ENCODE data around the gene DYSF. TPM values are rescaled to one million over a fixed set of nuclear protein-coding genes. Genes with fewer than 3 reads are reported as not detected.

DYSF gene
- total RNA-seq, 1 donor from 2014 or later, result 37.7 TPM

DNA sequence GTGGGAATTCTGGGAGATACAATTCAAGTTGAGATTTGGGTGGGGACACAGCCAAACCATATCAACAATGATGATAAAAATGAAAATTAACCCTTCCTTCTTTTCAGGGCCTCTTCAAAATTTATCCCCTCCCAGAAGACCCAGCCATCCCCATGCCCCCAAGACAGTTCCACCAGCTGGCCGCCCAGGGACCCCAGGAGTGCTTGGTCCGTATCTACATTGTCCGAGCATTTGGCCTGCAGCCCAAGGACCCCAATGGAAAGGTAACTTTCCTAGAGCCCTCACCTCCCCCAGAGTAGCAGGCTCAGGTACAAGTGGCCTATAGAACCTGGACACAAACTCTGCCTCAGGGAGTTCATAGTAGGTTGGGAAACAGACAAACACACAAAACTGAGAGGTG is 205.4 kb downstream of the DYSF start:
- no peak overlapping the region for H3K4me3 ChIP-seq
- DNase-seq, result no peak
- H3K4me1 ChIP-seq, result no peaks in the 10 kb centered on the region
- H3K27ac ChIP-seq, result no peak overlapping the region
- H3K9me3 ChIP-seq, result no peaks in the 10 kb centered on the region
- H3K36me3 ChIP-seq, result no peaks in the 10 kb centered on the region
- intact Hi-C loops (cut with DNase I), result no loop called here
- TF ChIP-seq, protein P1, sequence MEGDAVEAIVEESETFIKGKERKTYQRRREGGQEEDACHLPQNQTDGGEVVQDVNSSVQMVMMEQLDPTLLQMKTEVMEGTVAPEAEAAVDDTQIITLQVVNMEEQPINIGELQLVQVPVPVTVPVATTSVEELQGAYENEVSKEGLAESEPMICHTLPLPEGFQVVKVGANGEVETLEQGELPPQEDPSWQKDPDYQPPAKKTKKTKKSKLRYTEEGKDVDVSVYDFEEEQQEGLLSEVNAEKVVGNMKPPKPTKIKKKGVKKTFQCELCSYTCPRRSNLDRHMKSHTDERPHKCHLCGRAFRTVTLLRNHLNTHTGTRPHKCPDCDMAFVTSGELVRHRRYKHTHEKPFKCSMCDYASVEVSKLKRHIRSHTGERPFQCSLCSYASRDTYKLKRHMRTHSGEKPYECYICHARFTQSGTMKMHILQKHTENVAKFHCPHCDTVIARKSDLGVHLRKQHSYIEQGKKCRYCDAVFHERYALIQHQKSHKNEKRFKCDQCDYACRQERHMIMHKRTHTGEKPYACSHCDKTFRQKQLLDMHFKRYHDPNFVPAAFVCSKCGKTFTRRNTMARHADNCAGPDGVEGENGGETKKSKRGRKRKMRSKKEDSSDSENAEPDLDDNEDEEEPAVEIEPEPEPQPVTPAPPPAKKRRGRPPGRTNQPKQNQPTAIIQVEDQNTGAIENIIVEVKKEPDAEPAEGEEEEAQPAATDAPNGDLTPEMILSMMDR (IDR thresholded peaks at IDR 0.05), result no peak
- ATAC-seq, result no peak
- H3K27me3 ChIP-seq, result no peaks in the 10 kb centered on the region

DNA sequence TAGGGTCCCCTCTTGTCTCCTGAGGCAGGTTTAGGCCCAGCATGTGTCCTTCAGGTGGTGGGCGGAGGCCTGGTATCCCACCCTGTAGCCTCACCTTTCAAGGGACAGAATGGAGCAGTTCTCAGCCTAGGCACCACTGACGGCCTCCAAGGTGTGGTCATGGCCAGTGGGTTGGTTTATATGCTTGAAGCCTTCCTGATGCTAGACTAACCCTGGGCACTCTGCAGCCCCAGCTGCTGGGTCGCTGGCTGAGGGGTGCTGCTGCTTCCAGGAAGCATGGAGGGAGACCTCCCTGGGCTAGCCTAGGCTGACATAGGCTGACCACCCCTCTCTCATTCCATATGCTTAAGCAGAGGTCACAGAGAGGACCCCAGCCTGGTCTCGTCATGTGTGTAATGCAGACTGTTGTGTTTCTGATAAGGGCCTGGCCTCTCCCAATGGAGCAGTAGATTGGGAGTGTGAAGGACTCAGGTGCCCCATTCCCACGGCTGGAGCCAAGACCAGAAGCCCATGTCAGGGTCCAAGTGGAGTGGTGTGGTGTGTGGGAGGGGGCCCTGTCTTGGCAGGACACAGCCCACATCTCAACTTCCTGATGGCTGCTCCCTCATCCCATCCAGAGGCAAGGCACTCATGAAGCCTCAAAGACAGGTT is 206.6 kb downstream of the DYSF start:
- no peaks in the 10 kb centered on the region for H3K27me3 ChIP-seq
- H3K4me1 ChIP-seq, result no peaks in the 10 kb centered on the region
- H3K9me3 ChIP-seq, result no peaks in the 10 kb centered on the region
- no peak overlapping the region for H3K27ac ChIP-seq
- DNase-seq (no peak), ATAC-seq (no peak)
- H3K4me3 ChIP-seq, result no peak overlapping the region
- intact Hi-C loops (cut with DNase I), result no loop called here
- TF ChIP-seq, protein P1 (IDR thresholded peaks at IDR 0.05), result no peak
- H3K36me3 ChIP-seq, result no peaks in the 10 kb centered on the region

DNA sequence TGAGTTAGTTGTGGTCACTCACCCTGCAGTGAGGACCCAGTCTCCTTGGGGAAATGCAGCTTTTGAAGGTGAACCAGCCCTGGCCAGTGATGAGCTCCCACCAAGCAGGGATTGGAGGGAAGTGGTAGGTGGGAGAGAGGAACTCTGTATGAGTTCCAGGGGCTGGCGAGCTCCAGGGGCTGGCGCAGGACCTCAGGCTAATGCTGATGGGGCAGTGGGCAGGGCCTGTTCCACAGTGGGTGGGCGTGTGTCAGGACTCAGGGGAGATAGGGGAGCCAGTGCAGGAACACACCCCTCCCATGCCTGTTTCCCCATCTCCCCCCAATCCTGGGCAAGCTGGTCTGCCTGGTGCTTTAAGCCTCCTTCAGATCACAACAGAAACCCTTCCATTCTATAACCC is 208.4 kb downstream of the DYSF start:
- Histone ChIP-seq H3K9me3 (no peaks in the 10 kb centered on the region), H3K27ac (no peak overlapping the region), H3K4me3 (no peak overlapping the region), H3K27me3 (no peaks in the 10 kb centered on the region), H3K4me1 (no peaks in the 10 kb centered on the region), H3K36me3 (no peaks in the 10 kb centered on the region)
- TF ChIP-seq, protein P1 (IDR thresholded peaks at IDR 0.05), result no peak
- DNase-seq (no peak), ATAC-seq (no peak)
- intact Hi-C loops (cut with DNase I), result no loop called here

DNA sequence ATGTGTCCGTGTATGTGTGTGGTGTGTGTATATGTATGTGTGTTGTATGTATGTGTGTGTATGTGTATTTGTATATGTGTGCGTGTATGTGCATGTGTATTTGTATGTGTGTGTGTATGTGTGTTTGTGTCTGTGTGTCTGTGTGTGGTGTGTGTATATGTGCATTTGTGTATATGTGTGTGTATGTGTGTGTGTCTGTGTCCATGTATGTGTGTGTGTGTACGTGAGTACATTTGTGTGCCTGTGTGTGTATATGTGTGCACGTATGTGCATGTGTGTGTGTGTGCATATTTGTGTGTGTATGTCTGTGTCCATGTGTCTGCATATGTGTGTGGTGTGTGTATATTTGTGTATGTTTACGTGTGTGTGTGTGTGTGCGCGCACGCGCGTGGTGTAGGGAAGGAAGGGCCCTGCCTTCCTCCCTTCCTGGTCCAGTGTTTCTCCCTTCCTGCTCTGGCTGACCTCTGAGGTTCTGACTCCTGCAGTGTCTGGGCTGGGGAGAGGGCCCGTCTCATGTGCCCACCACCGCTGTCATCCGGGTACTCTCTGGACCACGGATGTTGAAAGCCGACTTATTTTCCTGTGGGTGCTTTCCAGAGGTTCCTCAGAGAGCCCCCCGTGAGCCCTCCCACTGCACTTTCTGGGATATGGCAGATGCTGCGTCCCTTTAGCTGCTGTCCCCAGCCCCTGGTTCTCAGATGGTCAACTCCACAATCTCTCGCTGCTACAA is 209.5 kb downstream of the DYSF start:
- TF ChIP-seq, protein P1 (IDR thresholded peaks at IDR 0.05), result no peak
- DNase-seq (peak; percentile 42), ATAC-seq (peak; percentile 18)
- Histone ChIP-seq H3K4me1 (no peaks in the 10 kb centered on the region), H3K4me3 (no peak overlapping the region), H3K9me3 (no peaks in the 10 kb centered on the region), H3K27me3 (no peaks in the 10 kb centered on the region), H3K27ac (no peak overlapping the region), H3K36me3 (no peaks in the 10 kb centered on the region)
- intact Hi-C loops (cut with DNase I), result no loop called here

DNA sequence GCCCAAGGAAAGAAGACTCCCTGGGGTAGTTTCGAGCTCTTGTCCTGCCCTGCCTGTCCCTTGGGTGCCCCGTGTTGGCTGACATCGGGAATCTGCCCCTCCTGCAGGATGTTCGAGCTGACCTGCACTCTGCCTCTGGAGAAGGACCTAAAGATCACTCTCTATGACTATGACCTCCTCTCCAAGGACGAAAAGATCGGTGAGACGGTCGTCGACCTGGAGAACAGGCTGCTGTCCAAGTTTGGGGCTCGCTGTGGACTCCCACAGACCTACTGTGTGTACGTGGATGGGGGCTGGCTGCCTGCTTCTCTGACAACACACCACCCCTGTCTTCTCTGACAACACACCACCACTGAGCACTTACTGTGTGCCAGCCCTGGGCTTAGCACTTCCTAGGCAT is 210.8 kb downstream of the DYSF start:
- H3K36me3 ChIP-seq, result no peaks in the 10 kb centered on the region
- DNase-seq (no peak), ATAC-seq (no peak)
- H3K9me3 ChIP-seq, result no peaks in the 10 kb centered on the region
- TF ChIP-seq, protein P1 (IDR thresholded peaks at IDR 0.05), result no peak
- no peaks in the 10 kb centered on the region for H3K27me3 ChIP-seq
- no peak overlapping the region for H3K4me3 ChIP-seq
- H3K4me1 ChIP-seq, result no peaks in the 10 kb centered on the region
- no peak overlapping the region for H3K27ac ChIP-seq
- intact Hi-C loops (cut with DNase I), result no loop called here
